Omental fat pad (tissue), 4 donors: ENCODE results near the gene TUBGCP6. TPM values are rescaled to one million over a fixed set of nuclear protein-coding genes. Genes with fewer than 3 reads are reported as not detected.

Source experiments
- ATAC-seq: fragments of 150-250 bp; one replicate; pipeline ENCODE4 v1.9.1; 2016; ENCODE audit warnings: mild to moderate bottlenecking, moderate library complexity; ENCODE audit not compliant: low FRiP score
- DNase-seq: peaks from one replicate; pipeline ENCODE4 v3.0.0-alpha.2; 2019; ENCODE audit warnings: low spot score
- CTCF ChIP-seq, 3 donors: fragments of 450-650 bp; IDR thresholded peaks; one replicate each; pipeline ENCODE4 v1.5.1; 2016 to 2017; ENCODE audit warnings: antibody characterized with exemption in 3 of 3, mild to moderate bottlenecking in 3 of 3, moderate library complexity in 2 of 3
- total RNA-seq, 4 donors: library from RNA; depleted of rRNA; stranded (reverse); fragments of >200 nt; gene quantifications; one replicate each; pipeline ENCODE4 v1.1.0, GENCODE V29; 2016

Gene TUBGCP6
- total RNA-seq, 4 donors from 2014 or later, result 32.7 to 52.2 (median 33.5) TPM

DNA sequence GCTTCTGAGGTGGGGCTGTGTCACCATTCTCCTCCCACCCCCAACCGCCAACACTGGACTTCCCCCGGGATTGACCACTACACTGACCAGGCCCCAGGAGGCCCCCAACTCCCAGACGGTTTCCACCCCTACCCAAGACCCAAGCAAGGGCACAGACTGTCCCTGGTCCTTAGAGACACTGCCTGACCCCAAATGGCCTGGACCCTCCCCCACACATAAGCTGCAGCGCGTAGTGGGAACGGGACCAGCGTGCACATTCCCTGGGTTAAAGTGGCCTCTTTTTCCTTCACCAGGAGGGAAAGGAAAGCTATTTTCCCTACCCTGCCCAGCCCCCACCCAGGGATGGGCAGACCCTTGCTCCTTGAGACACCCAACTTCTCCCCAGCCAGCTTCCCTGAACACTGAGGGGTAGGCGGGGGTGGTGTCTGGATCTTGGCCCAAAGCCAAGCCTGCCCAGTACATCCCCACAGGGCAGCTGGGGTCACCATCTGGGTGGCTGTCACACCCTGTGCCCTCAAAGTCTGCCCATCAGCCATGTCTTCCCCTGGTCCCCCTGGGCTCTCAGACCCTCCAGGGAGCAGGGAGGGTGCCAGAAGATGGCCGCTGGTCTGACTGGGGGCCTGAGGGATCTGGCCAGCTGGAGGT is 18.3 kb upstream of the TUBGCP6 start:
- no peak for DNase-seq
- no peak for TF ChIP-seq CTCF (IDR thresholded peaks at IDR 0.05)
- ATAC-seq, result no peak

DNA sequence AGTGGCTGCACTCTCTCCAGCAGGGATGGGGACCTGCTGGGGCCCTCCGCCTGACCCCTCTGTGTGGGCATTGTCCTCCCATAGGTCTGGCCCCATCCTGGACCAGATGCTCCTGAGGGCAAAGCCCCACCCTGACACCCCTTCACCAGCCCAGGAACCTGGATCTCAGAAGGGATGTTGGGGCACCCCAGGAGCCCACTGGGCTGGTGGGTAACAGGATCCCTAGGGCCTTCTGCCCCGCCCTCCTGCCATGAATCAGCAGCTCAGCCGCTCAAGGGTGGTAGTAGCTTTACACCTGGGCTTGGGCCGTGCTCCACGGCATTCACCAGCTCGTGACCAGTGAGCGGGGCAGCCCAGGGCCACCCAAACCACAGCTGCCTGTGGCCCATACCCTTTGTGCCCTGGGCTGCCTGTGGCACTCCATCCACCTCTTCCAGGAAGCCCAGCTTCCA is 17.7 kb upstream of the TUBGCP6 start:
- DNase-seq (no peak), ATAC-seq (no peak)
- no peak for TF ChIP-seq CTCF (IDR thresholded peaks at IDR 0.05)

DNA sequence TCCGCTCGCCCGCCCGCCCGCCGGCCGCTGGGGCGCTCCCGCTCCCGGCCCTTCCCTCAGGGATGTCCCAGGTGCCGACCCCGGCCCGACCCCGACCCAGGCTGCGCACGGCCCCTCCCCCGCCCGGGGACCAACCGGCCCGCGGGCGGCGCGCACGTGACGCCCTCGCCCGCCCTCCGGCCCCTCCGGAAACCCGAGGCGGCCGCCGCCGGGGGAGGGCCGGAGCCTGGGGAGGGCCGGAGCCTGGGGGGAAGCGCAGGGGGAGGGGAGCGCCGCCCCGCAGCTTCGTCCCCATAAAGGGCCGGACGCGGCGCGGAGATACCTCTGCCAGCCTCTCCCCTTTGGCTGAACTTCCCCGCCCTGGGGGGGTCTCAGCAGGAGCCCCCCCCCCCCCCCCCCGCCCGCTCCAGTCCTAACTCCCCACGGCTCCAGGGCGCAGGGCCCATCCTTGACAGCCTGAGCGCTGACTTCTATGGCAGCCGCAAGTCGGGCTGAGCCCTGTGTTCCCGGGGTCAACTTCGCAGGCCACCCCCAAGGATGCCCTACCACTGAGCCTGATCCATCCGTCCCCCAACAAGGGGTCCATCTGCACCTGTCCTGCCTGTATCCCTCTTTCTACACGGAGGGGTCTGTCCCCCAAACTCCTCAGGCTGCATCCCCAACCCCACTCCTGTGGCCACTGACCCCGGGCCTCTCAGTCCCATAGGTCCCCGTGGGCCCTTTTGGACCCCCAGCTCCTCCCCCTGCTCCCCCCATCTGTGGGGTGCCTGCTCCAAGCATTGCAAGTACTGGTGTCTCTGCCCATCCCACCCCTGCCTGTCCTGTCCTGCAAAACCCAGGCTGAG is 17.0 kb upstream of the TUBGCP6 start, which contains the start of gene MAPK12:
MAPK12 (minus strand) TSS at position 69 of the 845 bp plus-strand sequence. CDS start 174 bp downstream, outside the sequence.
- ATAC-seq (peak; percentile 27), DNase-seq (no peak)
- no peak for TF ChIP-seq CTCF (IDR thresholded peaks at IDR 0.05)

GRCh38 chr22:50260801-50261614 is 16.2 kb upstream of the TUBGCP6 start:
- no peak for DNase-seq
- ATAC-seq, result peak; percentile 25

DNA sequence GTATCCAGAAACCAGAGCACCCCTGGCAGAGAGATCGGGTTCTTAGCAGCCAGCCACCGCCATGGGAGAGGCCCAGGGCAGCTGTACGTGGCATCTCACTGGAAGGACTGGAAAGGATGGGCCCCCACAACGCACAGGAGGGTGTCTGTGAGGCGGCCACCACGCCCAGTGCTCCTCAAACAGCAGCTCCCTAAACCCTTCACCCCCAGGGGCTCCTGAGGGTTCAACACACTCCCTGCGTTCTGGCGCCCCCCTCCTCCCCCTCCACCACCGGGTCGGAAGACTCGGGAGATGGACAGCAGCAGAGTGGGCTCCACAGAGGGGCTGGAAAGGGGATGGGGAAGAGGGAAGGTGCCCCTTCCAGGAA is 15.6 kb upstream of the TUBGCP6 start:
- no peak for TF ChIP-seq CTCF (IDR thresholded peaks at IDR 0.05)
- no peak for ATAC-seq
- DNase-seq, result no peak

More at GRCh38 chr22:50260801-50261614, 16.2 kb upstream of the TUBGCP6 start:
- TF ChIP-seq CTCF (IDR thresholded peaks at IDR 0.05), result no peak

- no peak for TF ChIP-seq CTCF (IDR thresholded peaks at IDR 0.05)
- ATAC-seq (no peak), DNase-seq (no peak)
These were observed 14.5 kb upstream of the TUBGCP6 start for GRCh38 chr22:50259302-50259701.
